HG03460 (cell line): ENCODE measurements around the gene STK11.
"Not testable (repeated sequence)": the region's sequence is repeated elsewhere in the genome, so short reads cannot be mapped to it uniquely, and the experiment has no call there.

ENCODE experiments used
- ATAC-seq: cut with Tn5 transposase; IDR thresholded peaks from one replicate; pipeline ENCODE4 v1.9.1; 2021; ENCODE audit not compliant: unreplicated experiment

Gene STK11

GRCh38 chr19:1237027-1237659, 31.6 kb downstream of the STK11 start:
- no peak for ATAC-seq

GRCh38 chr19:1237754-1238368, 32.3 kb downstream of the STK11 start, which contains the start of gene CBARP:
Gene CBARP, minus strand, starts transcription at chr19:1238005. Its CDS starts 1,905 bp downstream, at chr19:1236100.
- ATAC-seq = no peak

GRCh38 chr19:1238369-1239303, 33.1 kb downstream of the STK11 start:
- no peak for ATAC-seq

GRCh38 chr19:1239420-1239795, 33.8 kb downstream of the STK11 start:
- no peak for ATAC-seq

- ATAC-seq = no peak
Observed at GRCh38 chr19:1239796-1240737, 34.5 kb downstream of the STK11 start.

GRCh38 chr19:1240925-1241324, 35.3 kb downstream of the STK11 start:
- no peak for ATAC-seq

GRCh38 chr19:1241417-1242095, 36.0 kb downstream of the STK11 start, which contains the start of gene ATP5F1D:
Gene ATP5F1D, plus strand, starts transcription at chr19:1241751. Its CDS starts 100 bp downstream, at chr19:1241851.
- ATAC-seq = peak; percentile 45

GRCh38 chr19:1243768-1244692, 38.5 kb downstream of the STK11 start:
- no peak for ATAC-seq

- ATAC-seq = no peak
Observed at GRCh38 chr19:1244693-1245451, 39.3 kb downstream of the STK11 start.

GRCh38 chr19:1245494-1246264, 40.1 kb downstream of the STK11 start:
- ATAC-seq = no peak

- ATAC-seq = not testable (repeated sequence)
Observed at GRCh38 chr19:1246265-1247087, 40.9 kb downstream of the STK11 start.

- no peak for ATAC-seq
Observed at GRCh38 chr19:1247748-1248138, 42.2 kb downstream of the STK11 start.

- ATAC-seq = peak; percentile 12
Observed at GRCh38 chr19:1248139-1248785, 42.7 kb downstream of the STK11 start, which contains the start of gene MIDN. Gene MIDN, plus strand, starts transcription at chr19:1248583. Its CDS starts 1,714 bp downstream, at chr19:1250297.

- peak; percentile 24 for ATAC-seq
Observed at GRCh38 chr19:1248786-1249297, 43.3 kb downstream of the STK11 start.

- ATAC-seq = peak; percentile 37
Observed at GRCh38 chr19:1249298-1249989, 43.9 kb downstream of the STK11 start.
